ENCODE measurements around the gene NOX5.

- TF ChIP-seq SUZ12 (IDR thresholded peaks at IDR 0.05) (no peak), FOXK2 (IDR thresholded peaks at IDR 0.05) (no peak), FOXM1 (IDR thresholded peaks at IDR 0.05; ENCODE audit: borderline replicate concordance) (no peak), HDGF (IDR thresholded peaks at IDR 0.05; ENCODE audit: borderline replicate concordance) (no peak), ZNF384 (IDR thresholded peaks at IDR 0.05) (no peak), PKNOX1 (IDR thresholded peaks at IDR 0.05) (no peak), SP1 (IDR thresholded peaks at IDR 0.05) (no peak), FOXA1 (IDR thresholded peaks at IDR 0.05) (no peak), BHLHE40 (IDR thresholded peaks at IDR 0.05; ENCODE audit: borderline replicate concordance) (no peak), CTBP1 (IDR thresholded peaks at IDR 0.05; ENCODE audit: borderline replicate concordance) (no peak), NFRKB (IDR thresholded peaks at IDR 0.05) (no peak), TARDBP (IDR thresholded peaks at IDR 0.05) (no peak), ELF4 (IDR thresholded peaks at IDR 0.05) (no peak)
These were observed 82.1 kb downstream of the NOX5 start for GRCh38 chr15:69096626-69097025.

Data from HEK293T (cell line).